Measurements from ENCODE around the gene VWA8.
"Not testable (repeated sequence)": the region's sequence is repeated elsewhere in the genome, so short reads cannot be mapped to it uniquely, and the experiment has no call there.

VWA8 gene

DNA sequence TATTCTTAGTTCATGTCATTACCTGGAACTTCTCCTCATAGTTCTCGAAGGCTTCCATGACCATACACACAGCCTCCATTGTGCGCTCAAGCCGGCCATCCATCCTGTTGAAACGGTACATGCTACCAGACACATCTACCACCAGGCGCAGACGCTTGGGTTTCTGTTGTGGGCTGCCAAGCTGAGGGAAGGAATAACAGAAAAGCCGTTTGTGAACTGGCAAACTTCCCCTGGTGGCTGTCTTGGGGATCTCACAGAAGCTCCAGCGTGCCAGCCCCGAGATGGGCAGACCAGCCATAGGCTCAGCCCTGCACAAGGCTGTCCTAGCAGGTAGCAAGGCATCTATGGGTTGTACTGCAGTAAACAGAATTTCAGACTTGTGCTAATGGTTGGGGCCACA is 373.4 kb downstream of the VWA8 start:
- peak; percentile 18 for DNase-seq (ENCODE audit: low spot score)

- DNase-seq (ENCODE audit: low spot score): no peak
These were observed 374.7 kb downstream of the VWA8 start for GRCh38 chr13:41586216-41586615.

DNA sequence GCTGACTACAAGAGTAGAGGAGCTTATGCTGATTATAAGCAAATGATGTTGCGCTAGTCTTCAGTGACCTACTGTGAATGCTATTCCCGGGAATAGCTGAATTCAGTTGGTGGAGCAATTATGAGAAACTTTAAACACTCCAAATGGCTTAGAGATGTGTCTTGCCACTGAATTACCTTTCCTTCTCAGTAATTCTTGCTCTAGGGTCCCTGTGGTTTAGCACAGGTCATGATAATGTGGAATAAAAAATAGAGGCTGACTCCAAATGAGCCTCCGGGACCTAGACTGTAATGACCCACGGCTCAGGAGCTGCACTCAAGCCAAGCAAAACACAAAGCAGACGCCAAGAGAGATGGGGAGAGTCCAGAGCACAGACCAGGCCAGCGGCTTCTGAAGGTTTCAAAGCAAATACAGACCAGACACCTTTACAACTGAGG is 378.9 kb downstream of the VWA8 start:
- no peak for DNase-seq (ENCODE audit: low spot score)

DNA sequence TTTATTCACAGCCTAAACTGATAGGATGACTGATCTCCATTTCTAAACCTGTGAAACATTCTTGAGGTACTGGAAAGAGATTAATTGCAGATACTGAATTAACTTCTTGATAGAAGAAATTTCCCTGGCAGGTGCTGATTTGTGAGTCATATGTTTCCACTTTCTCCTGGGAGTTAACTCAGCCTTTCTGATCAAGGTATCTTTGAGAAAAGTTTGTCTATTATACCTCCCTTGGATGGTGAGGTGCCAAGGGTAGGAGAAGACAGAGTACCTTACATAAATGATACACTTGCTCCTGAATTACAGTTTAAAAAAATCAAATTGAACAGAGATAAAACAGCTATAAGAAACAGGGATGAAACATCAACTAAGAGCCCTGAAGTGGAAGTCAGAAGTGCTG is 380.6 kb downstream of the VWA8 start:
- no peak for DNase-seq (ENCODE audit: low spot score)

- DNase-seq (ENCODE audit: low spot score): no peak
These were observed 381.0 kb downstream of the VWA8 start for GRCh38 chr13:41579881-41580280.

DNA sequence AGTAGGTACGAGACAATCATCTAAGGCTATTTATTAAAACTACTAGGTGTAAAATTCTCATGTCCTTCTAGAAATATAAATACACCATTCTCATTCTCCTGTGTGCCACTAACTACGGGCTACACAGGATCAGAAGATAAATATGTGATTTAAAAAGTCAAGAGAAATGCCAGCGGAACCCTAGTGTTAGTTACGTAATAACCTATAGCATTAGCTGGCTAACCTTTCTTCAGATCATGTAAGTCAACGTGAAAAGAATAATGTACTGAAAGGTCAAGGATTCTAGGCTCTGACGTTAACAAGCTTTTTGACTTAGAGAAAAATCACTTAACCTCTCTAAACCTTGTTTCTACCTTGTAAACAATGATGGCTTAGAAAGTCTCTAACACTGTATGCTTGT is 381.7 kb downstream of the VWA8 start:
- no peak for DNase-seq (ENCODE audit: low spot score)

- DNase-seq (ENCODE audit: low spot score): no peak
These were observed 382.5 kb downstream of the VWA8 start for GRCh38 chr13:41578371-41578770.

GRCh38 chr13:41577436-41577835 is 383.5 kb downstream of the VWA8 start:
- DNase-seq (ENCODE audit: low spot score): no peak

- DNase-seq (ENCODE audit: low spot score): not testable (repeated sequence)
These were observed 387.3 kb downstream of the VWA8 start for GRCh38 chr13:41573640-41574039.

DNA sequence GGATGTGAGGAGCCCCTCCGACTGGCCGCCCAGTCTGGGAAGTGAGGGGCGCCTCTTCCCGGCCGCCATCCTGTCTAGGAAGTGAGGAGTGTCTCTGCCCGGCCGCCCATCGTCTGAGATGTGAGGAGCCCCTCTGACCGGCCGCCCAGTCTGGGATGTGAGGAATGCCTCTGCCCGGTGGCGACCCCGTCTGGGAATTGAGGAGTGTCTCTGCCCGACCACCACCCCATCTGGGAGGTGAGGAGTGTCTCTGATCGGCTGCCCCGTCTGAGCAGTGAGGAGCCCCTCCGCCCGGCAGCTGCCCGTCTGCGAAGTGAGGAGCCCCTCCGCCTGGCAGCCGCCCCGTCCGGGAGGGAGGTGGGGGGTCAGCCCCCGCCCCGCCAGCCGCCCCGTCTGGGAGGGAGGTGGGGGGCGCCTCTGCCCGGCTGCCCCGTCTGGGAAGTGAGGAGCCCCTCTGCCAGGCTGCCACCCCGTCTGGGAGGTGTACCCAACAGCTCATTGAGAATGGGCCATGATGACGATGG is 389.0 kb downstream of the VWA8 start:
- not testable (repeated sequence) for DNase-seq (ENCODE audit: low spot score)

DNA sequence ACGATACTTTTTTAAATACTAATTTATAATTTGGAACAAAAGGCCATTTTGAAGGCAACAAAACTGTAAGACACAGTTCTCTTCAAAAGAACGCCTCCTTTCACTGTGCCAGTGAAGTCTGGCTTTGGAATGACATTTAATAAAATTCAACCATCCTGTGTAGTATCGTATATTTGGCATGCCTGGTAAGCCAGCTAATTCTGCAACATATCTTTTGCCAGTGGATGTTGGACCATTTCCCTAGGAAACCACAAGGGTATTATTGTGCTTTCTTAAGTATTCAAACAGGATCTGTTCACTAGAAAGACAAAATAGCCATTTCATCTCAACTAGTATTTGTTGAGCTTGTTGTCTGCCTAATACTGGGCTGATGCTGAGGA is 391.9 kb downstream of the VWA8 start:
- no peak for DNase-seq (ENCODE audit: low spot score)

DNA sequence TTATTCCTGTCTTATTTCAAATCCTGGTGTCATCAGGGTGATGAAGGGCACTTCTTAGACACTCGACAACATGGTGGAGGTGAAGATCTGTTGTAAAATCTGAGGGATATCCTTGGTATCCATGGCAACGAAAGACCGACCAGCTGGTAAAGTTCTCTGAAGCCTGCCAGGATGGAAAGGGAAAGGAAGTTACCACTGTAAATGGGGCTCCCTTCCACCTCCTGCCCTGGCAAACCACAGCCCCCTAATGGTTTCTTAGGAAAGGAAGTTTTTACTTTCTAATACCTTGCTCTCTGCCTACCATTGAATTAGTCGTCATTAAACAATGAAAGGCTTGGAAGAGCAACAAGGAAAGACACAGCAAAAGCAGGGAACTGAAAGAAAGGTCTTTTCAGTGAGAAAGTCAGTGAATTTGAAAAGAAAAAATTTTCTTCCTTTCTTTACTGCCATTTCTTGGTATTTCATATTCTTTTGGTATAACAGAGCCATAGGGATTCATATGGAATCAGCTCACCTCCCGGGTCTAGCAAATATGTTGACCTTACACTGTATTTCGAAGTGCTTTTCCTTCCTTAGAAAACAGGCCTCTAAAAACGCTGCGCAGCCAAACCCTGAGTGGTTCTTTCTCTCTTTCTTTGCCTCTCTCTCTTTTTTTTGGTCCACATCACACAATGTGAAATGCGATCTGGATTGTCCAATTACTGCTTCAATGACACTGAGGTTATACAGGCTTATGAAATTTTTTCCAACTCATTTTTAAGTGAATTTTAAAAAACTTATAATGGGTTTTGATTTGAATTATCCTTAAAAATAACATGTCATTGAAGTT is 392.6 kb downstream of the VWA8 start:
- DNase-seq (ENCODE audit: low spot score): no peak

DNA sequence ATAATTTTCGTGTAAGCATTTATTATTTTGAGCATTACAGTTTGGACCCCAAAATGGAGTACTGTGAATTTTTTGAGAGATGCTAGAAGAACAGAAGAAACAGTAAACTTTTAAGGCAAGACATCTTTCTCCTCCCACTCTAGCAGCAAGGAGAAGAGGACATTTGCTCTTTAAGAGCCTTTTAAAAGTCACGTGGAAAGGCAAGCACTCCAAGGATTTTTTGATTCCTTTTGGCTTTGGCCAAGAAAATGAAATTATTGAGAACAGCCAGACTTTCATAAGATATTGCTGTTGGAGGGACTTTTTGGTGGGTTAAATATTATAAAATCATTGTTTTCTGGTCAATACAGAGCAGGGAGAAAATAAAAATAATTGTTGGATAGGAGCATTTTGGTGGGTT is 393.5 kb downstream of the VWA8 start:
- no peak for DNase-seq (ENCODE audit: low spot score)

GRCh38 chr13:41565846-41566245 is 395.1 kb downstream of the VWA8 start:
- no peak for DNase-seq (ENCODE audit: low spot score)

- DNase-seq (ENCODE audit: low spot score): no peak
These were observed 395.7 kb downstream of the VWA8 start for GRCh38 chr13:41565216-41565615.

DNA sequence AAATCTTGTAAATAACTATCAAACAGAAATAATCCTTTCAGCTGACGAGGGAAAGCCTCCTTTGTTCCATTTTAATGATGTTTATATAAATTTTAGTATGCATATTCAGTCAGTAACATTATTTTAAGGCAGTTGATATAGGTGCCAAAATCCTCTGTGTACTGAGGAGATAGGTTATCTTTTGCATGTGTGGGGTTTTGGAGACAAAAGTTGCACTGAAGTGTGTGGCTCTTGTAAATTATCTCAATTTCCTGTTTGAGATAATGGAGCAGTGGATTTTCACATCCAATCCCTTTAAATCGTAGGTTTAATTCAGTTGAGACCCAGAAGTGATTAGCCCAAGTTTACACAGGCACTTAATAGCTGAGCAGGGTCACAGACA is 396.9 kb downstream of the VWA8 start:
- no peak for DNase-seq (ENCODE audit: low spot score)

DNA sequence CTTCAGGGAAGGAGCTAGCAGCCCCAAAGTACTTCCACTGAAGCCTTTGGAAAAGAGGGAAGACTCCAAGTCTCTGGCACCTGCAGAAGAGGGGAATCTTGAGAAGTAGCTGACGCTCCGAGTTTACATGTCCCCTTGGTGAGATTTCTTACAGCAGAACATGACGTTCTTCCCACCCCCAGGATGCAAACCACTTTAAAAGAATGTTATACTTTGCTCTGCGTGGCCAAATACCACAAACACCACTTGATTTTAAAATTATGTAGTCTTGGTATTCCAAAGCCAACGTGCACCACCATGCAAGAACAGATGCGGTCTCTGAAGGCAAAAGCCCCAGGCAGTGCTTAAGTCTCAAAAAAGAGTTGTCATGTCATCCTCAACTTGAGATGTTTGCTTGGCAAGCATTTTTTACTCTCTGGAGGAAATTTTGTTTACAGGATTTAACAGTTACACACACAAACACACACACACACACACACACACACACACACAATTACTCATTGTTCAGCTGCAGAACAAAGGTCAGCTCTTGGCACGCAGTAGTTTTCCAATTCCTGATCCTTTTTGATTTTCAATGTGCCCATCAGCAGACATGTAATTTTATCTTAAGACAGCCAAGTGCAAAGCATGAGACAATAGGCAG is 397.4 kb downstream of the VWA8 start:
- DNase-seq (ENCODE audit: low spot score): no peak

GRCh38 chr13:41562541-41563178 is 398.2 kb downstream of the VWA8 start:
- DNase-seq (ENCODE audit: low spot score): no peak

DNA sequence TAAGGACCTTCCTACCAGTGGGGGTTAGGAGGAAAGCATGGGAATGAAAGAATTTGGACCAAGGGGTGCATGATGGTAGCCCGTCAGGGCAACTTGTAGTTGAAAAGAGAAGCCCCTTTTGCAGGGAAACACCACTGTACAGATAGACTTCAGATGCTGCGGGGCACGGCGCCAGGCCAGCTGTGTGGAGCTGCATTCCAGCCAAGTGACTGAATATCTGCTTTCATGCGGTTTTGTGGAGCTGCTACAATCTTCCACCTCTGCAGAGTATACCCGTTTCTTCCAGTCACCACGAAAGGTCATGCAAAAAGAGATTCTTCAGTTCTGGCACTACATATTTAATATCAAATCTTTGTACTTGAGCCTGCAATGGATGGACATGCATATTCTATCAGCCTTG is 398.8 kb downstream of the VWA8 start:
- DNase-seq (ENCODE audit: low spot score): no peak

DNA sequence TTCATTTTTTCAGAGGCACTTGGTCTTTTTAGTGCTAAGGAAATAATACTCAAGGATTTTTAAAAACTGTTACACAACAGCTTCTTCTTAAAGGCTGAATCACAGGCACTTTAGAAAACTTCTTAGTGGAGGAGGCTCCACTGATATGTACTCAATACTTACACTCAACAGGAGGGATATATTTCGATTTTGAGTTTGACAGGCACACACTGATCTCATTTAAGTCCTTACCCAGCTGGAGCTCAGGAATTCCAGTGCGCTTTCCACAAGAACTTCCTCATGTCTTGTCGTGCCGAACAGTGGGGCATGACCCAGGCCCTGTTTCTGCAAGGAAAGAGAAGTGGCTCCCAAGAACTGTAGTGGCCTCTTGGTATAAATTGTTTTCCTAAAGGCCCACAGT is 399.7 kb downstream of the VWA8 start:
- DNase-seq (ENCODE audit: low spot score): no peak

GRCh38 chr13:41558781-41559560 is 401.9 kb downstream of the VWA8 start:
- no peak for DNase-seq (ENCODE audit: low spot score)

- no peak for DNase-seq (ENCODE audit: low spot score)
These were observed 403.2 kb downstream of the VWA8 start for GRCh38 chr13:41557719-41558118.

Data from NAMALWA (cell line).